ENCODE measurements around the gene CLP1.
A peak's percentile ranks its signal among the peaks of the same experiment; 100 is the strongest.

CLP1 gene

DNA sequence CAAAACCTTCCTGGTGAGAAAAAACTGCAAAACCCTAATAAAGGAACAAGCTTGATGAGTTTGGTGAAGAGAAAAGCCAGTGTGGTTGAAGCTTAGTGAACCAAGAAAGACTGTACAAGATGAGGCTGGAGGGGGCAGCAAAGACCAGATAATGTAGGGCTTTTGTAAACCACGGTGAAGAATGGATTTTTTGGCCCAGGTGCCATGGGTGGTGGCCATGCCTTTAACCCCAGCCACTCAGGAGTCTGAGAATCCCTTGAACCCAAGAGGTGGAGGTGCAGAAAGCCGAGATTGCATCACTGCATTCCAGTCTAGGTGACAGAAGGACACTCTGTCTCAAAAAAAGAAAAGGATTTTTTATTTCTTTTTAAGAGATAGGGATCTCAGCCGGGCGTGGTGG is 5.3 kb downstream of the CLP1 start:
- H3K27ac ChIP-seq (ENCODE audit: low read depth, low read length), result no peak overlapping the region
- H3K27me3 ChIP-seq (ENCODE audit: control insufficient read depth in 1 of 2, insufficient read depth in 2 of 2, low read length in 2 of 2), result no peaks in the 10 kb centered on the region
- no peak overlapping the region for H3K9ac ChIP-seq (ENCODE audit: low read depth in 1 of 2, low read length in 2 of 2)
- H3K9me3 ChIP-seq (ENCODE audit: control insufficient read depth in 1 of 2, low read length in 2 of 2), result no peaks in the 10 kb centered on the region
- H3K4me1 ChIP-seq (ENCODE audit: control insufficient read depth in 1 of 2, insufficient read depth in 2 of 2, low read length in 2 of 2), result peaks cover 9 to 16% of the 10 kb centered on the region in 2 donors
- H3K36me3 ChIP-seq (ENCODE audit: control insufficient read depth in 1 of 2, insufficient read depth in 2 of 2, low read length in 2 of 2), result peaks cover 13 to 31% of the 10 kb centered on the region in 2 donors
- H3K4me3 ChIP-seq (ENCODE audit: low read depth in 1 of 2, low read length in 2 of 2), result no peak overlapping the region

DNA sequence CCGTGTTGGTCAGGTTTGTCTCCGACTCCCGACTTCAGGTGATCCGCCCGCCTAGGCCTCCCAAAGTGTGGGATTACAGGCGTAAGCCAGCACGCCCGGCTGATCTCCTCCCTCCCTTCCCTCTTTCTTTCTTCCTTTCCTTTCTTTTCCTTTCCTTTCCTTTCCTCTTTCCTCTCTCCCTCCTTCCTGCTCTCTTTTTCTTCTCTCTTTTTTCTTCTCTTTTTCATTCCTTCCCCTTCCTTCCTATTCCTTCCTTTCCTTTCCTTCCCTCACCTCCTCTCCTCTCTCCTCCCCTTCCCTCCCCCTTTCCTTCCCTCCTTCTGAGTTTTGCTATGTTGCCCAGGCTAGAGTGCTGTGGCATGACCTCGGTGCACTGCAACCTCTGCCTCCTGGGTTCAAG is 6.4 kb downstream of the CLP1 start:
- H3K9me3 ChIP-seq (ENCODE audit: control insufficient read depth in 1 of 2, low read length in 2 of 2), result no peaks in the 10 kb centered on the region
- H3K36me3 ChIP-seq (ENCODE audit: control insufficient read depth in 1 of 2, insufficient read depth in 2 of 2, low read length in 2 of 2), result peaks cover 13 to 31% of the 10 kb centered on the region in 2 donors
- no peaks in the 10 kb centered on the region for H3K27me3 ChIP-seq (ENCODE audit: control insufficient read depth in 1 of 2, insufficient read depth in 2 of 2, low read length in 2 of 2)
- no peak overlapping the region for H3K4me3 ChIP-seq (ENCODE audit: low read depth in 1 of 2, low read length in 2 of 2)
- peaks cover 8 to 10% of the 10 kb centered on the region in 2 donors for H3K4me1 ChIP-seq (ENCODE audit: control insufficient read depth in 1 of 2, insufficient read depth in 2 of 2, low read length in 2 of 2)
- no peak overlapping the region for H3K27ac ChIP-seq (ENCODE audit: low read depth, low read length)
- no peak overlapping the region for H3K9ac ChIP-seq (ENCODE audit: low read depth in 1 of 2, low read length in 2 of 2)

DNA sequence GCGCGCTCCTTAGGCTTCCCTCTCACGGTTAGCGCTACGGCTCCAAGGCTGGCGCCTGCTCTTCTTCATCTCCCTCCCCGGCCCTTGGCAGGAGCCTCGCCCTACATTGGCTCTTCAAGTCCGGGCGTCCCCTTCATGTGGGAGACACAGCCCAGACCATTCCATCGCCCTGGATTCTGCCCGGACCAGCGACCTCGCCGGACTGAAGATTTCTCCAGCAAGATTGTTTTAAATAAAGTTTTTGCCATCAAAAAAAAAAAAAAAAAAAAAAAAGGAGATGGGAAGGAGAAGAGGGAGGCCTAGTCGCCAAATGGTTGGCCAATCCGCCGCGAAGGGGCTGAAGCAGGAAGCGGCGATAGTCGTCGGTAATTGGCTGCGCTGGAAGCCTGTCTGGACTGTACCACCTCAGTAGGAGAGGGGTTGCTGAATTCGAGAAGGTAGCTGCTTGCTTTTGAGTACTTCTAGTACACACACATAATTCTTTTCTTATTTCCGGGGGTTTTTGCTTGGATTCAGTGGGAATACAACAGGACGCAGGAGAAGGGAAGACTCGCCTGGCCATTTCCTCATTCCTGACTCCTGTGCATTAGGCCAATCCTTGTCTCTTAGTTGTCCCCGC is 9.7 kb downstream of the CLP1 start:
- Histone ChIP-seq H3K36me3 (ENCODE audit: control insufficient read depth in 1 of 2, insufficient read depth in 2 of 2, low read length in 2 of 2) (peaks cover 1 to 9% of the 10 kb centered on the region in 2 donors), H3K27me3 (ENCODE audit: control insufficient read depth in 1 of 2, insufficient read depth in 2 of 2, low read length in 2 of 2) (no peaks in the 10 kb centered on the region), H3K4me3 (ENCODE audit: low read depth in 1 of 2, low read length in 2 of 2) (peak overlapping the region; percentile 94 to 99)

DNA sequence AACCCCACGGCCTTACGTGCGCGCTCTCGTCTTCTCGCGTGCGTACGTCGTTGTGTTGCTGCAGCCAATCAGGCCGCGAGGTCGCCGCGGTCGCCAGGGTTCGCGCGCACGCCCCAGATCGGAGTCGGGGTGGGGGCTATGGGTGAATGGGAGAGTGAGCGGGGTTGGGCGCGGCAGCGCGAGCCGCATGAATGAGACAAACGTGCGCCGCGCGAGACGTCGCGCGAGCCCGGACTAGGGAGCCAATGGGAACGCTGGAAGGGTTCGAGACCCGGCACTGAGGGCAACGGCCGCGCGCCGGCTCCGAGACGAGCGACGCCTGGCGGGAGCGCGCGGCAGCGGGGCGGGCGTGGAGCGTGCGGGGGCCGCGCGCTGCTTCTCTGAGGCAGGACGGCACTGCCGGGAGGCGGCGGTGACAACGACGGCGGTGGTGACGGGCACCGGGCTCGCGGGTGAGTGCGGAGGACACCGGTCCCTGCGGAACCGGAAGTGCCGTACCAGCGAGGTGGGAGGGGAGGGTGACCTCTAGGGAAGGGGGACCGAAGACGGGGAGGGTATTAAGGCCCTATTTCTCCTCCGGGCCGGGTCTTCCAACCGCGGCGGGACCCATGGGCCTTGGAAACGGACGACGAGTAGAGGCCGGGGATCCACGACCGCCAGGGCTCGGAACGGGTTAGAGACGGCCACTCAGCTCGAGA is 10.3 kb downstream of the CLP1 start, which contains the start of gene ZDHHC5:
Gene ZDHHC5, plus strand, starts transcription at position 379 of the 698 bp plus-strand sequence. CDS start 4,977 bp downstream, outside the sequence.
- Histone ChIP-seq H3K27ac (ENCODE audit: low read depth, low read length) (peak within 1 kb of the TSS; percentile 99), H3K4me3 (ENCODE audit: low read depth in 1 of 2, low read length in 2 of 2) (peak within 1 kb of the TSS; percentile 94 to 99), H3K36me3 (ENCODE audit: control insufficient read depth in 1 of 2, insufficient read depth in 2 of 2, low read length in 2 of 2) (peaks cover 8 to 11% of the 10 kb centered on the region in 2 donors), H3K4me1 (ENCODE audit: control insufficient read depth in 1 of 2, insufficient read depth in 2 of 2, low read length in 2 of 2) (peaks cover 17 to 18% of the 10 kb centered on the region in 2 donors), H3K27me3 (ENCODE audit: control insufficient read depth in 1 of 2, insufficient read depth in 2 of 2, low read length in 2 of 2) (no peaks in the 10 kb centered on the region), H3K9me3 (ENCODE audit: control insufficient read depth in 1 of 2, low read length in 2 of 2) (no peaks in the 10 kb centered on the region), H3K9ac (ENCODE audit: low read depth in 1 of 2, low read length in 2 of 2) (peak within 1 kb of the TSS; percentile 92 to 98)

More for the DNA sequence above, 9.7 kb downstream of the CLP1 start:
- Histone ChIP-seq H3K4me1 (ENCODE audit: control insufficient read depth in 1 of 2, insufficient read depth in 2 of 2, low read length in 2 of 2) (peaks cover 17 to 18% of the 10 kb centered on the region in 2 donors), H3K9me3 (ENCODE audit: control insufficient read depth in 1 of 2, low read length in 2 of 2) (no peaks in the 10 kb centered on the region), H3K27ac (ENCODE audit: low read depth, low read length) (peak overlapping the region; percentile 99), H3K9ac (ENCODE audit: low read depth in 1 of 2, low read length in 2 of 2) (peak overlapping the region; percentile 84 to 98)

DNA sequence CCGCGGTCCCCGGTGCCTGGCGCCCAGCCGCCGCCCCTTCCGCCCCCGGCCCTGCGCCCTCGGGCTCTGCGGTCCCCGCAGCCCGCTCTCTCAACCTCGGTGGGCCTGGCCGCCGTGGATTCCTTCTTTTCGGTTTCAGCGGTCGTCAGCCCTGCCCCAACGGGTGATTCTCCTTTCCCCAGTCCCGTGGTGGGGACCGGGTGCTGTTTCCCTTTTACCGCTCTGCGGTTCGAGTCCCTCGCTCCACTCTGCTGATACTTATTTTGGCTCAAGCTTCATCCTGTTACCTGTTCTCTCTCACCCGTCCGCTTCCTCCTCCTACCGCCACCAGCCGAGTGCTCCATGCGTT is 10.8 kb downstream of the CLP1 start:
- peaks cover 17 to 18% of the 10 kb centered on the region in 2 donors for H3K4me1 ChIP-seq (ENCODE audit: control insufficient read depth in 1 of 2, insufficient read depth in 2 of 2, low read length in 2 of 2)
- H3K9me3 ChIP-seq (ENCODE audit: control insufficient read depth in 1 of 2, low read length in 2 of 2), result no peaks in the 10 kb centered on the region
- peak overlapping the region; percentile 94 to 99 for H3K4me3 ChIP-seq (ENCODE audit: low read depth in 1 of 2, low read length in 2 of 2)
- no peaks in the 10 kb centered on the region for H3K27me3 ChIP-seq (ENCODE audit: control insufficient read depth in 1 of 2, insufficient read depth in 2 of 2, low read length in 2 of 2)
- H3K36me3 ChIP-seq (ENCODE audit: control insufficient read depth in 1 of 2, insufficient read depth in 2 of 2, low read length in 2 of 2), result peaks cover 12 to 16% of the 10 kb centered on the region in 2 donors
- H3K27ac ChIP-seq (ENCODE audit: low read depth, low read length), result peak overlapping the region; percentile 99
- peak overlapping the region; percentile 92 to 97 for H3K9ac ChIP-seq (ENCODE audit: low read depth in 1 of 2, low read length in 2 of 2)

DNA sequence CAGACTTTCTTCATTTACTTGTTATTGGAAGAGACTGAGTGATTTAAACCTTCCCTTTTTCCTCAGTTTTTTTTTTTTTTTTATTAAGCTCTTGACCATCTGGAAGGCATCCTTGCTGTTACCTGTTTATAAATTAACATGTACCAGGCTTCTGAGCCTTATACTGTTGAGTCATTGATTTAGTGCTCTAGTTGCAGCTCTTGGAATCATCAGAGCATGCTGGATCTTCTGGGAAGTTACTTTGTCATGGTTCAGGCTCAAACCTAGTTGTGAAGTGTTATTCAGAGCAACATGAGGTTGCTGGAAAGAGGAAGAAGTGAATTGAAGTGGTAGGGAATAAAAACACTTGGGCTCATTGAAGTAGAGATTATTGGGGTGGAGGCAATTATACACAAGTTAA is 16.7 kb downstream of the CLP1 start:
- Histone ChIP-seq H3K27ac (ENCODE audit: low read depth, low read length) (no peak overlapping the region), H3K4me3 (ENCODE audit: low read depth in 1 of 2, low read length in 2 of 2) (no peak overlapping the region), H3K36me3 (ENCODE audit: control insufficient read depth in 1 of 2, insufficient read depth in 2 of 2, low read length in 2 of 2) (peaks cover 35 to 51% of the 10 kb centered on the region in 2 donors), H3K9ac (ENCODE audit: low read depth in 1 of 2, low read length in 2 of 2) (no peak overlapping the region), H3K4me1 (ENCODE audit: control insufficient read depth in 1 of 2, insufficient read depth in 2 of 2, low read length in 2 of 2) (peaks cover 10 to 17% of the 10 kb centered on the region in 2 donors), H3K9me3 (ENCODE audit: control insufficient read depth in 1 of 2, low read length in 2 of 2) (no peaks in the 10 kb centered on the region), H3K27me3 (ENCODE audit: control insufficient read depth in 1 of 2, insufficient read depth in 2 of 2, low read length in 2 of 2) (no peaks in the 10 kb centered on the region)

DNA sequence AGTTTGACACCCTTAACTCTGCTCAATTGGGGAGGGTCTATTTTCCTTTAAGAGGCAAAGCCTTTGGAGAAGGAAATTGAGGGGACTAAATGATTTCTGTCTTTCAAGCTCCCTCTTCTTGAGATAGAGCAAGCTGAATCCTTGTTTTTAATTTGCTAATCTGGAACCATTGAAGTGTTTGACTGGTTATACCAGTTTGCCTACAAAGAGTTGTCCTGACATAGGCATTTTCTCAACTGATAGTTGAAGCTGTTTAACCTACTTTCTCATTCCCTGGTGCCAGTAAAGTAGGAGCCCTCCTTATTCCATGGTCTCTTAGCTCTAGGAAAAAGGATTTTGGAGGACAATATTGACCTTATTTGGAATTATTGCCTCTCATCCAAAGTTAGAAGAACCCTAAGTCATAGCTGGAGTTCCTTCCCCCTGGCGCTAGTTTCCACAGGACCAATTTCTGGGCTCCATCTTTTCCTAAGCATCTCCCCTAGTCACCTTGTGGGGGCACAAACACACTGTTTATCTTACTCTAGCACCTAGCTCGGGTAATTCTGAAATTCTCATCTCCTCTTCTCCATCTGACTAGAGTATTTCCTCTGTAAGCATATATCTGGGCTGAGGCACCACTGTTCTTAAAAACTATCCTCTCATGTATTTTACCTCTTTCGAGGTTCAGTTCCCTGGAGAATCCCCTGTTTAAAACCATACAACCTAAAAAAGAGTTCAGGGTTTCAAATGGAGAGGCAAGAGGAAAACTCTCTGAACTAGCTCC is 17.8 kb downstream of the CLP1 start:
- peaks cover 35 to 56% of the 10 kb centered on the region in 2 donors for H3K36me3 ChIP-seq (ENCODE audit: control insufficient read depth in 1 of 2, insufficient read depth in 2 of 2, low read length in 2 of 2)
- H3K4me3 ChIP-seq (ENCODE audit: low read depth in 1 of 2, low read length in 2 of 2), result no peak overlapping the region
- H3K9ac ChIP-seq (ENCODE audit: low read depth in 1 of 2, low read length in 2 of 2), result no peak overlapping the region
- no peak overlapping the region for H3K27ac ChIP-seq (ENCODE audit: low read depth, low read length)
- no peaks in the 10 kb centered on the region for H3K27me3 ChIP-seq (ENCODE audit: control insufficient read depth in 1 of 2, insufficient read depth in 2 of 2, low read length in 2 of 2)
- H3K9me3 ChIP-seq (ENCODE audit: control insufficient read depth in 1 of 2, low read length in 2 of 2), result no peaks in the 10 kb centered on the region
- peaks cover 15 to 21% of the 10 kb centered on the region in 2 donors for H3K4me1 ChIP-seq (ENCODE audit: control insufficient read depth in 1 of 2, insufficient read depth in 2 of 2, low read length in 2 of 2)

DNA sequence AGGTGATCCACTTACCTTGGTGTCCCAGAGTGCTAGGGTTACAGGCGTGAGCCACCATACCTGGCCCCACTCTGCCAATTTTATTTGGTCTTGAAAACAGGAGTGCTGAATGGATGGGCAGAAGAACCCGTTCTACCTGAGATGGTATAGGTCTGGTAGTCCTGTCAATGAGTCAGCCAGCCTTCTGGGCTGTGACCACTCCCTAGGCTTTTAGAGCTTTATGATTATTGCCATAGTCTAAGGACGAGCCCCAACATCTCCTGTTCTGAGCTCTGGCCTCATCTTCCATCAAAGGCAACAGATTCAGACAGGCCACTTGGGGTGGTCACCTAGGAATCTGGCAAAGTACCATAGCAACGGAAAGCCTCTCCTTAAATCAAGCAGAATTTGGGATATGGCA is 21.8 kb downstream of the CLP1 start:
- H3K9ac ChIP-seq (ENCODE audit: low read depth in 1 of 2, low read length in 2 of 2), result no peak overlapping the region
- H3K9me3 ChIP-seq (ENCODE audit: control insufficient read depth in 1 of 2, low read length in 2 of 2), result no peaks in the 10 kb centered on the region
- peaks cover 39 to 55% of the 10 kb centered on the region in 2 donors for H3K36me3 ChIP-seq (ENCODE audit: control insufficient read depth in 1 of 2, insufficient read depth in 2 of 2, low read length in 2 of 2)
- no peak overlapping the region for H3K4me3 ChIP-seq (ENCODE audit: low read depth in 1 of 2, low read length in 2 of 2)
- no peak overlapping the region for H3K27ac ChIP-seq (ENCODE audit: low read depth, low read length)
- H3K27me3 ChIP-seq (ENCODE audit: control insufficient read depth in 1 of 2, insufficient read depth in 2 of 2, low read length in 2 of 2), result no peaks in the 10 kb centered on the region
- peaks cover 20% of the 10 kb centered on the region in 2 donors for H3K4me1 ChIP-seq (ENCODE audit: control insufficient read depth in 1 of 2, insufficient read depth in 2 of 2, low read length in 2 of 2)

DNA sequence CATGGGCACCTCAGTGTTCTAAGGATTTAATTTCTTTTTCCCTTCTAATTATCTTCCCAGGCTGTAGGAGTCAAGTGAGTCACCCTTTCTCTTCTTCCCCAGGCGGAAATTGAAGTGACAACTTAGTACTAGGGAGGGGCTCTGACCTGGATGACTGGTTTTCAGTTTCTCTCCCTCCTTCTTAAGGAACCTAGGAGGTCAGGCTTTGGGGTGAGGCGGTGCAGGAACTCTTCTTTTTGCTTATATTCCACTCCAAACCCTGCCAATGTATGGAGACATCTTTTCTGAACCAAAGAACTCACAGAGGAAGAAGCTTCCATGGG is 23.0 kb downstream of the CLP1 start:
- peaks cover 16 to 17% of the 10 kb centered on the region in 2 donors for H3K4me1 ChIP-seq (ENCODE audit: control insufficient read depth in 1 of 2, insufficient read depth in 2 of 2, low read length in 2 of 2)
- no peaks in the 10 kb centered on the region for H3K9me3 ChIP-seq (ENCODE audit: control insufficient read depth in 1 of 2, low read length in 2 of 2)
- H3K36me3 ChIP-seq (ENCODE audit: control insufficient read depth in 1 of 2, insufficient read depth in 2 of 2, low read length in 2 of 2), result peaks cover 29 to 57% of the 10 kb centered on the region in 2 donors
- H3K9ac ChIP-seq (ENCODE audit: low read depth in 1 of 2, low read length in 2 of 2), result no peak overlapping the region
- H3K4me3 ChIP-seq (ENCODE audit: low read depth in 1 of 2, low read length in 2 of 2), result no peak overlapping the region
- H3K27ac ChIP-seq (ENCODE audit: low read depth, low read length), result no peak overlapping the region
- H3K27me3 ChIP-seq (ENCODE audit: control insufficient read depth in 1 of 2, insufficient read depth in 2 of 2, low read length in 2 of 2), result no peaks in the 10 kb centered on the region

DNA sequence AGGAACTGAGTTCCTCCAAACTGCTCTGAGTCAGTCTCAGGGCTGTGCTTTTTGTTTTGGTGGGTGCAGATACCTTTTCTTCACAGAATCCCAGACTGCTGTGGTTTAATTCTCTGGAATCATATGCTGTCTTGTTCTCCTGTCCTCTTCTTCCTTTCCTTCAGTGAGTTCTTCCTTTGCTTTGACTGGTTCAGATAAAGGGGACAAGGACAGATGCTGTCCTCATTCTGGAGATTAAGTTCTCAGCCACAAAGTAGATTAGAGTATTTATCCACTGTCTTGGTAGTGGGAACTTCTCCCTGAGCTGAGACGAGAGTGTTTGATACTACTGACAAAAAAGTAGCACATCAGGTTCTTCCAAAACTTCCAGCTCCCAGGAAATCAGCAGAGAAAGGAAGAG is 23.6 kb downstream of the CLP1 start:
- Histone ChIP-seq H3K9me3 (ENCODE audit: control insufficient read depth in 1 of 2, low read length in 2 of 2) (no peaks in the 10 kb centered on the region), H3K27me3 (ENCODE audit: control insufficient read depth in 1 of 2, insufficient read depth in 2 of 2, low read length in 2 of 2) (no peaks in the 10 kb centered on the region), H3K4me3 (ENCODE audit: low read depth in 1 of 2, low read length in 2 of 2) (no peak overlapping the region), H3K9ac (ENCODE audit: low read depth in 1 of 2, low read length in 2 of 2) (no peak overlapping the region), H3K27ac (ENCODE audit: low read depth, low read length) (no peak overlapping the region), H3K4me1 (ENCODE audit: control insufficient read depth in 1 of 2, insufficient read depth in 2 of 2, low read length in 2 of 2) (peaks cover 16 to 17% of the 10 kb centered on the region in 2 donors), H3K36me3 (ENCODE audit: control insufficient read depth in 1 of 2, insufficient read depth in 2 of 2, low read length in 2 of 2) (peaks cover 26 to 55% of the 10 kb centered on the region in 2 donors)
